NCI-H1105 treated with DMSO at 0.1 percent for 48 hours (cell line): ENCODE results near the gene C19orf25.
A peak's percentile ranks its signal among the peaks of the same experiment; 100 is the strongest.
"Not testable (repeated sequence)": the region's sequence is repeated elsewhere in the genome, so short reads cannot be mapped to it uniquely, and the experiment has no call there.

Source experiments
- DNase-seq: peaks from one replicate; lab custom pipeline; 2025; lab: John Stamatoyannopoulos, UW

Gene C19orf25

GRCh38 chr19:1478934-1479707 is at the start of gene C19orf25:
Gene C19orf25 (minus strand): TSS chr19:1479215. CDS start chr19:1478903, 312 bp downstream.
- DNase-seq, result peak; percentile 92

GRCh38 chr19:1527650-1528309 is 48.8 kb upstream of the C19orf25 start:
- no peak for DNase-seq

DNA sequence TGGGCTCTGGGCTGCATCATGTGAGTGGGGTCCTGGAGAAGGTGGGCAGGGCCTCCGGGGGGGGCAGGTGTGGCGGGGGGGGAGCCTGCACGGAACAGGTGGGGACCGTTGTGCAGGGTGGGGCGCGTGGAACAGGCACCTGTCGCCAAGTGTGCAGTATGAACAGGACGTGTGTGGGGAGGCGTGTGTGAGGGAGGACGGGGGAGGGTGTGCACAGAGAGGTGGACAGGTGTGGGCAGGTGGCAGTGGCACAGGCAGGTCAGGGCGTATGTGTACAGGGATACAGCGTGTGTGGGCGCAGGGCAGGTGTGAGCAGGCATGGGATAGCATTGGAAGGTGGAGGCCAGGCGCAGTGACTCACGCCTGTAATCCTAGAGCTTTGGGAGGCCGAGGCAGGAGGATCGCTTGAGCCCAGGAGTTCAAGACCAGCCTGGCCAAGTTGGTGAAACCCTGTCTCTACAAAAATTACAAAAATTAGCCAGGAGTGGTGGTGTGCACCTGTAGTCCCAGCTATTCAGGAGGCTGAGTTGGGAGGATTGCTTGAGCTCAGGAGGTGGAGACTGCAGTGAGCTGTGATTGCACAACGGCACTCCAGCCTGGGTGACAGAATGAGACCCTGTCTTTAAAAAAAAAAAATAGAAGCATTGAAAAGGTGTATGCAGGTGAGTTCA is 48.1 kb upstream of the C19orf25 start:
- DNase-seq, result no peak

DNA sequence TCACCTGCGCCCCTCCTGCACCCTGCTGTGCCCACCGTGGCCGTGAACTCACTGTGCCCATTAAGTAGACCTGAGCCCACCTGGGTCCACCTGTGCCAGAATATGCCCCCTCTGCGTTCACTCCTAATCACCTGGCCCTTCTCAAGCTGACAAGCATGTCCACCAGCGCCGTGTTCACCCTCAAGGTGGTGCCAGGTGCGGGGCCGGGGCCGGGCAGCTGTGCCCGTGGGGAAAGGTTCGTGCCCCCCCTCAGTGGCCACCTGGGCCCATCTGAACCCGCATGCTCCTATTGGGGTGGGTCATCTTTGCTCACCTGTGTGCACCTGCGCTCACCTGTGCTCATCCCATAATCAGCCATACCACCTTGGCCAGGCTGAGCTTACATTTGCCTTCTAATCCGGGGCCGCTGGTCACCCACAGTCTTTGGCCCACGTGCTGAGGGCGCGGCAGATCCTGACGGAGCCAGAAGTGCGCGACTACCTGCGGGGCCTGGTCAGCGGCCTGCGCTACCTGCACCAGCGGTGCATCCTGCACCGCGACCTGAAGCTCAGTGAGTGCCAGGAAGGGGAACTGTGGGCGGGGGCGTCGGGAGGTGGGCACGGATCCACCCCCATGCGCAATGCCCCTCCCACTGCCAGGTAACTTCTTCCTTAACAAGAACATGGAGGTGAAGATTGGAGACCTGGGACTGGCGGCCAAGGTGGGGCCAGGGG is 47.2 kb upstream of the C19orf25 start:
- DNase-seq, result no peak

- no peak for DNase-seq
These were observed 46.3 kb upstream of the C19orf25 start for GRCh38 chr19:1525343-1525742.

DNA sequence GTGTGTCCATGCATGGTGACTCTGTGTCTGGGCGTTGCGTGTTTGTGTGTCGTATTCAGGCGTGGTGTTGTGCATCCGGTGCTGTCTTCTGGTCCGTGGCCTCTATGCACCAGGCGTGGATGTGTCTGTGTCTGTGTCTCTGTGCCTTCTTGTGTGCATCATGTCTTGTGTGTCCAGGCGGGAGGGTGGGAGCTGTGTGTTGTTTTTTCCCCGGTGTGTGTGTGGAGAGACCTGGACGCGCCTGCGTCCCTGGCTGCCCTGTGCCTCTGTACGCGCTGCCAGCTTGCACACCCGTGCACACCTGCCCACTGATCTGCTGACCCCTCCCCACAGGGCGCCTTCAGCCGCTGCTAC is 45.9 kb upstream of the C19orf25 start:
- DNase-seq, result no peak

DNA sequence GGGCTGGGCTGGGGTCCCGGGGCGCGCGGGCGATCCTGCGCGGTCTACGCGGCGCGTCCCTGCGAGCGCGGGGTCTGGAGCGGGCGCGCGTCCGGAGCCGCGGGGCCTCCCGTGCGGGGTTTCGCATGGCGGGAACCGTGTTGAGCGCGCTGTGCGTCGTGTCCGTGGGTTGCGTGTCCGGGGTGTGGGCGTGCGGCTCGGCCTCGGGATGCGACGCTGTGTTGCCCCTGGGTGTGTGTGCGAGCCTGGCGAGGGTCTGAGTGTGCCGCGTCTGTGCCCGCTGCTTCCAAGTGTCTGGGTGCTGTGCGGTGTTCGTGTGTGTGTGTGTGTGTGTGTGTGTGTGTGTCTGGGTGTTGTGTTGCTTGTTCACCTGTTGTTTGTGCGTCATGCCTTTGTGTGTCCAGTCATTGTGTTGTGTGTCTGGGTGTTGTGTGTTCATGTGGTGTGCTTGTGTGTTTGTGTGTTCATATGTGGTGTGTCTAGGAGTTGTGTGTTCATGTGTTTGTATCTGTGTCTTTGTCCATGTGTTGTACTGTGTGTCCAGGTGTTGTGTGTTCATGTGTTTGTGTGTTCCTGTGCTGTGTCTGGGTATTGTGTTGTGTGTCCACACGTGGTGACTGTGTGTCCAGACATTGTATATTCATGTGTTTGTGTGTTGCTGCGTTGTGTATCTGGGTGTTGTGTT is 45.4 kb upstream of the C19orf25 start:
- no peak for DNase-seq

GRCh38 chr19:1523412-1524286 is 44.6 kb upstream of the C19orf25 start, which contains the start of gene PLK5:
Gene PLK5 (plus strand): TSS chr19:1524077. CDS start chr19:1526997, 2,920 bp downstream.
- DNase-seq, result no peak

GRCh38 chr19:1522838-1523237 is 43.8 kb upstream of the C19orf25 start:
- DNase-seq, result no peak

GRCh38 chr19:1522061-1522460 is 43.0 kb upstream of the C19orf25 start:
- no peak for DNase-seq

- no peak for DNase-seq
These were observed 42.6 kb upstream of the C19orf25 start for GRCh38 chr19:1521636-1522035.

DNA sequence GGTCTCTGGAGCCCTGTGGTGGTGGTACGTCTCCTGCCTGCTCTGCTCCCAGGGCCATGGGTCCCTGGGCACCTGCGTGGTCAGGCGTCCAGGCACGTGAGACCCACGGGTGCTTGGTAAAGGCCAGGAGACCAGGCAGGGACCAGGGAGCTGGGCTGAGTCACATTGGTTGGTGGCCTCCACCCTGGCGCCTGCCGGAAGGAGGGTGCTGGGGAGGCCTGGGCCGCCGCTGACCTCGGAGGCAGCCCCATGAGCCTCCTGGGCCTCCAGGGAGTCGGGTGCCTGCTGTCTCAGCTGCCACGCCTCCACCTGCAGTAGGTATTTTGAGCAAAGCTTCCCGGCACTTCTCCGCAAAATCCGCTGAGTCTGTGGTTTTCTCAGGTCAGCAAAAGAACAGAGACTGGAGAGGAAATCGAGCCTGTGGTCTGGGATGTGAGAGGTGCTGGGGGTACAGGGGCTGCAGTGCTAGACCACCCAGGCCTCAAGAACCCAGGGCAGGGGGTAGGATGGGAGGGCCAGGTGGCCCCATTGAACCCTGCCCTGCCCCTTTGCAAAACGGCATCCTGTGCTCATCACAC is 41.3 kb upstream of the C19orf25 start:
- DNase-seq, result no peak

DNA sequence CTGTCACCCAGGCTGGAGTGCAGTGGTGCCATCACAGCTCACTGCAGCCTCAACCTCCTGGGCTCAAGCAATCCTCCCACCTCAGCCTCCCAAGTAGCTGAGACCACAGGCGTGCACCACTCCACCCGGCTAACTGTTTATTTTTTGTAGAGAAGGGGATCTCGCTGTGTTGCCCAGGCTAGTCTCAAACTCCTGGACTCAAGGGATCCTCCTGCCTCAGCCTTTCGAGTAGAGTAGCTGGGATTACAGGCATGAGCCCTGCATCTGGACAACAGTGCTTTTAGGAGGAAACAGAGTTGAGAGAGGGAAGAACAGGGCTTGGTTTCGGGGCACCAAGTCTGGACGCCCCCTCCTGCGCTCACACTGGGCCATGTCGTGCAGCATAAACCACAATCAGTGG is 40.8 kb upstream of the C19orf25 start:
- DNase-seq, result not testable (repeated sequence)

DNA sequence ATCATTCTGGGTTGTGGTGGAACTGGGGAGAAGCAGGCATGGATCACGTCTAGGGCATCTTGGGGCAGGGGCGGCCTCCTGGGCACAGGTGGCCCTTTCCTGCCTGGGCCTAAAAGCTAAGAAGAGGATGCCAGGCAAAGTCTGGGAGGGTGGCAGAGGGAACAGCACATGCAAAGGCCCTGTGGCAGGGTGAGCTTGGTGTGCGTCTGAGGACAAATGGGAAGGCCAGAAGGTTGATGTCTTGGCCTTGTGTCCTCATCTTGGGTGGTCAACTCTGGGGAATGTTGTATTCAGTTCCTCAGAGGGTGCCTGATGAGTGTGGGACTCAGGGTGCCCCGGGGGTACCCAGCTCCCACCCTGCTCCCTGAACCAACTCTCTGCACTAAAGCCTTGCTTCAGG is 39.5 kb upstream of the C19orf25 start:
- DNase-seq, result no peak

GRCh38 chr19:1516395-1516753 is 37.4 kb upstream of the C19orf25 start:
- DNase-seq, result no peak

- no peak for DNase-seq
These were observed 36.1 kb upstream of the C19orf25 start for GRCh38 chr19:1514986-1515721.

- no peak for DNase-seq
These were observed 35.3 kb upstream of the C19orf25 start for GRCh38 chr19:1514295-1514661.

- DNase-seq, result no peak
These were observed 34.7 kb upstream of the C19orf25 start for GRCh38 chr19:1513499-1514294.
